Peyer's patch (tissue), 4 donors: ENCODE data around the gene TULP1. TPM values are rescaled to one million over a fixed set of nuclear protein-coding genes. Genes with fewer than 3 reads are reported as not detected.

Experiments
- DNase-seq, 3 donors: peaks; one replicate each; pipeline ENCODE4 v3.0.0-alpha.2; 2017 to 2019
- H3K27ac ChIP-seq, 4 donors: fragments of 200-600 bp; sonication (generic); one replicate each; pipeline ENCODE4 v1.5.1; 2016 to 2019
- H3K27me3 ChIP-seq, 2 donors: fragments of 200-600 bp; sonication (generic); one replicate each; pipeline ENCODE4 v1.5.1; 2019
- H3K36me3 ChIP-seq, 3 donors: fragments of 200-600 bp; sonication (generic); one replicate each; pipeline ENCODE4 v1.5.1; 2016 to 2019
- H3K4me1 ChIP-seq, 4 donors: fragments of 200-600 bp; sonication (generic); one replicate each; pipeline ENCODE4 v1.5.1; 2016 to 2019
- H3K4me3 ChIP-seq, 4 donors: fragments of 200-600 bp; sonication (generic); 1 replicate in 3 of 4; 2 replicates in 1 of 4; pipeline ENCODE4 v1.5.1; 2016 to 2019; ENCODE audit warnings: mild to moderate bottlenecking in 1 of 4
- H3K9me3 ChIP-seq, 4 donors: fragments of 200-600 bp; sonication (generic); one replicate each; pipeline ENCODE4 v1.5.1; 2016 to 2019; ENCODE audit warnings: mild to moderate bottlenecking in 1 of 4
- POLR2A ChIP-seq, 2 donors: fragments of 450-650 bp; IDR thresholded peaks; one replicate each; pipeline ENCODE4 v1.5.1; 2017; ENCODE audit warnings: antibody characterized with exemption in 2 of 2, mild to moderate bottlenecking in 2 of 2, moderate library complexity in 2 of 2
- total RNA-seq, 4 donors: library from RNA; depleted of rRNA; stranded (reverse); fragments of >200 nt; gene quantifications; one replicate each; pipeline ENCODE4 v1.1.0, GENCODE V29; 2016
- TF ChIP-seq, protein P1 (sequence below), 6 experiments: fragments of 450-650 bp in 4 of 6; fragments of 200-600 bp in 2 of 6; sonication (generic) in 1 of 6; IDR thresholded peaks; one replicate each; pipeline ENCODE4 v1.5.1; 2017 to 2019; ENCODE audit warnings: antibody characterized with exemption in 6 of 6, mild to moderate bottlenecking in 3 of 6, moderate library complexity in 1 of 6

Gene TULP1
- total RNA-seq, result not detected

DNA sequence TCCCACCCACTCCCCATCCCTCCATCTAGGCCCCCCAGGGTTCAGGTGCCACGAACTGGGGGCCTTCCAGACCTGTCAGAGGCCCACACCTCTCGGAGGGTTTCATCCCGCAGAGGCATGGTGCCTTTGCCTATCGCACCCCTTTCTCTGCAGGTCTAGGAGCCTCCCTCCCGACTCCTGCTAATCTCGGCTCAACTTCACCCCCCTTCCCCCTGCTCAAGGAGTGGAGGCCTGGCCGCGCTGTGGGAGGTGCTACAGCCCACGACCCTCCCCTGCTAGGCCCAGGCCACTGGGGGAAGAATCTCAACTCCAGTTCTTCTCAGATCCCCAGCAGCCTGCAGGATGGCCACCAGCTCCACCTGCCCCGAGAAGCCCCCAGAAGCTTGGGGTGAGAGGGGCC, at the start of gene TULP1:
TULP1 (minus strand) TSS at position 157 of the 400 bp plus-strand sequence; CDS start at position 119, 38 bp downstream.
- no peak for DNase-seq
- Histone ChIP-seq H3K4me1 (no peaks in the 10 kb centered on the region), H3K9me3 (no peaks in the 10 kb centered on the region), H3K4me3 (peak within 1 kb of the TSS in 3 of 4 donors; percentile 3 to 22 (median 18)), H3K27ac (no peak within 1 kb of the TSS), H3K36me3 (no peaks in the 10 kb centered on the region), H3K27me3 (peaks cover 0 to 6% of the 10 kb centered on the region in 2 donors)
- TF ChIP-seq, protein P1, sequence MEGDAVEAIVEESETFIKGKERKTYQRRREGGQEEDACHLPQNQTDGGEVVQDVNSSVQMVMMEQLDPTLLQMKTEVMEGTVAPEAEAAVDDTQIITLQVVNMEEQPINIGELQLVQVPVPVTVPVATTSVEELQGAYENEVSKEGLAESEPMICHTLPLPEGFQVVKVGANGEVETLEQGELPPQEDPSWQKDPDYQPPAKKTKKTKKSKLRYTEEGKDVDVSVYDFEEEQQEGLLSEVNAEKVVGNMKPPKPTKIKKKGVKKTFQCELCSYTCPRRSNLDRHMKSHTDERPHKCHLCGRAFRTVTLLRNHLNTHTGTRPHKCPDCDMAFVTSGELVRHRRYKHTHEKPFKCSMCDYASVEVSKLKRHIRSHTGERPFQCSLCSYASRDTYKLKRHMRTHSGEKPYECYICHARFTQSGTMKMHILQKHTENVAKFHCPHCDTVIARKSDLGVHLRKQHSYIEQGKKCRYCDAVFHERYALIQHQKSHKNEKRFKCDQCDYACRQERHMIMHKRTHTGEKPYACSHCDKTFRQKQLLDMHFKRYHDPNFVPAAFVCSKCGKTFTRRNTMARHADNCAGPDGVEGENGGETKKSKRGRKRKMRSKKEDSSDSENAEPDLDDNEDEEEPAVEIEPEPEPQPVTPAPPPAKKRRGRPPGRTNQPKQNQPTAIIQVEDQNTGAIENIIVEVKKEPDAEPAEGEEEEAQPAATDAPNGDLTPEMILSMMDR (IDR thresholded peaks at IDR 0.05), result no peak
- TF ChIP-seq POLR2A (IDR thresholded peaks at IDR 0.05), result no peak

DNA sequence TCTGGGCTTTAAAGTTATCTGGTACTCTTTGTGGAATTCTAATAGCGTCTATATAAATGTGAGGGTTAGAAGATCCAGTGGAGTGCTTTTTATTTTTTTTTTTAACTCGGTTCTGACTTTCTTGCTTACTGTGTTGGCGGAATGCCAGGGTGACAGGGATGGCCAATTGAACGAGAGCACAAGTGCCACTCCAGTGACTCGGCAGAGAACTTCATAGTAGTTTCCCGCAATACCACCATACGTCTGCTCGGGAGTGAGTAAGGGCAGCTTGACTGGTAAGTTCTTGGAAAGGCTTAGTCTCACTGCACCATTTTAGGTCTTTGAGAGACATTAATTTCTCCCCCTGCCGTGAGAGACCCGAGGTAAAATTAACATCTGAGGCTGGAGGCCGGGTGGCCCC, 49.4 kb upstream of the TULP1 start:
- no peaks in the 10 kb centered on the region for H3K27me3 ChIP-seq
- H3K36me3 ChIP-seq, result no peaks in the 10 kb centered on the region
- no peaks in the 10 kb centered on the region for H3K9me3 ChIP-seq
- H3K4me1 ChIP-seq, result no peaks in the 10 kb centered on the region
- H3K4me3 ChIP-seq, result no peak overlapping the region
- DNase-seq, result no peak
- H3K27ac ChIP-seq, result no peak overlapping the region
- no peak for TF ChIP-seq POLR2A (IDR thresholded peaks at IDR 0.05)
- TF ChIP-seq, protein P1 (IDR thresholded peaks at IDR 0.05), result no peak

DNA sequence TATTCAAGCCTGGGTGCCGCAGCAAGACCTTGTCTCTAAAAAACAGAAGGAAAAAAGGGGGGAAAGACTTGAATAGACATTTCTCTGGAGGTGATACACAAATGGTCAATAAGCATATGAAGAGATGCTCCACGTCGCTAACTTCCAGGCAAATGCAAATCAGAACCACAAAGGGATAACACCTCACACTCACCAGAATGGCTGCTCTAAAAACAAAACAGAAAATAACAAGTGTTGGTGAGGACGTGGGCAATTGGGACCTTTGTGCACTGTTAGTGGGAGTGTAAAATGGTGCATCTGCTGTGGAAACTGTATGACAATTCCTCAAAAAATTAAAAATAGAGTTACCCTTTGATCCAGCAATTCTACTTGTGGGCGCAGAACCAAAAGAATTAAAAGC, 48.4 kb upstream of the TULP1 start:
- H3K9me3 ChIP-seq, result no peaks in the 10 kb centered on the region
- TF ChIP-seq, protein P1 (IDR thresholded peaks at IDR 0.05), result no peak
- no peak for TF ChIP-seq POLR2A (IDR thresholded peaks at IDR 0.05)
- no peak overlapping the region for H3K27ac ChIP-seq
- DNase-seq, result no peak
- no peak overlapping the region for H3K4me3 ChIP-seq
- H3K4me1 ChIP-seq, result no peaks in the 10 kb centered on the region
- no peaks in the 10 kb centered on the region for H3K36me3 ChIP-seq
- H3K27me3 ChIP-seq, result no peaks in the 10 kb centered on the region

DNA sequence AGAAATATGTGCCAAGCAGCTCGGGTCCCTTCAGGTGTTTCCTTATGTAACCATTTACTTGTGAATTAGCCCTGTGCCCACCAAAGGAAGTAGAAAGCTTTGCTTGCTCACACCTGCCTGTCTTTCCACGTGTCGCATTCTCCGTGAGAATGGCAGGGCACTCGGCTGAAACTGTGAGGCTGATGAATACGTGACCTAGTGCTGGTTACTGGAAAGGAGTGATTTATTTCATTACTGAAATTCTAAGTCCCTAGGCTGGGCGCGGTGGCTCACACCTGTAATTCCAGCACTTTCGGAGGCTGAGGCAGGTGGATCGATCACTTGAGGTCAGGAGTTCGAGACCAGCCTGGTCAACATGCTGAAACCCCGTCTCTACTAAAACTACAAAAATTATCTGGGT, 45.9 kb upstream of the TULP1 start:
- no peak overlapping the region for H3K27ac ChIP-seq
- TF ChIP-seq POLR2A (IDR thresholded peaks at IDR 0.05), result no peak
- TF ChIP-seq, protein P1 (IDR thresholded peaks at IDR 0.05), result no peak

DNA sequence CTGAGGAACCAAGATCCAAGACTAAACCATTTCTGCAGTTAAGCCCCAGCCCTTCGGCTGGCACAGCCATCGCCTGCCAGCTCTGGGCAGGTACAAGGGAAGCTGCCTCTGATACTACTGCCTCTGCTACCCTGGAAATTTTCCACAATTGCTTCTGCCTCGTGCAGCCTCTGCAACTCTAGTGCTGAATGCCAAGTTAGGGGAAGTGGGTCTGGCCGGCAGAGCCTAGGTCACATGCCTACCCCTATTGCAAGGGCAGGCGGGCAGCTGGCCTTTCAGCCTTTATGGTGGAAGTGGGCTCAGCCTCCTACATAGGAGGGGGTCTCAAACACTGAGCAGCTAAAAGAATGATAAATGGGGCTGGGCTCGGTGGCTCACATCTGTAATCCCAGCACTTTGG, 44.5 kb upstream of the TULP1 start:
- Histone ChIP-seq H3K4me1 (no peaks in the 10 kb centered on the region), H3K9me3 (peaks cover 0 to 1% (median 0%) of the 10 kb centered on the region in 4 donors), H3K36me3 (no peaks in the 10 kb centered on the region), H3K27me3 (no peaks in the 10 kb centered on the region), H3K4me3 (no peak overlapping the region), H3K27ac (no peak overlapping the region)
- no peak for TF ChIP-seq POLR2A (IDR thresholded peaks at IDR 0.05)
- TF ChIP-seq, protein P1 (IDR thresholded peaks at IDR 0.05), result no peak
- DNase-seq, result no peak

More for the DNA sequence above, 45.9 kb upstream of the TULP1 start:
- no peaks in the 10 kb centered on the region for H3K27me3 ChIP-seq
- H3K36me3 ChIP-seq, result no peaks in the 10 kb centered on the region
- no peaks in the 10 kb centered on the region for H3K4me1 ChIP-seq
- no peak for DNase-seq
- H3K4me3 ChIP-seq, result no peak overlapping the region
- H3K9me3 ChIP-seq, result no peaks in the 10 kb centered on the region

DNA sequence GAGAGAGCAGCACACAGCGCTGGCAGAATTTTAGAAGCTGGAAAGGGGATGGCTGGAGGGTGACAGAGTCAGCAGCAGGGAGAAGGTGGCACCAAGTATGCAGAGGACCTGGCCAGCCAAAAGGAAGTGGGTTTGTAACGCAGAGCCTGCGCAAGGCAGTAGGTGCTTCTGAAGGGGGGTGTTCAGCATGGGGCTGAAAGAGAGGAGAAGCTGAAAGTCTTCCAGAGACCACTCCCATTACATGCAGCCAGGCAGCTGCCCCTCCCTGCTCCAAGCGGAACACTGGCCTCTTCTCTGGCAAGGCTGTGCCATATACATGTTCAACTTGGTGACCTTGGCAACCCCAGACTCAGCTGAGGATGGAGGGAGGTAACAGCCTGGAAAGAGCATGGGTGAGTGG, 42.1 kb upstream of the TULP1 start:
- DNase-seq, result no peak
- no peak overlapping the region for H3K27ac ChIP-seq
- no peak overlapping the region for H3K4me3 ChIP-seq
- H3K4me1 ChIP-seq, result no peaks in the 10 kb centered on the region
- H3K27me3 ChIP-seq, result no peaks in the 10 kb centered on the region
- no peak for TF ChIP-seq POLR2A (IDR thresholded peaks at IDR 0.05)
- TF ChIP-seq, protein P1 (IDR thresholded peaks at IDR 0.05), result no peak
- H3K36me3 ChIP-seq, result no peaks in the 10 kb centered on the region
- peaks cover 0 to 3% (median 0%) of the 10 kb centered on the region in 4 donors for H3K9me3 ChIP-seq
